HG02870 (cell line): ENCODE results near the gene SLC30A10.
"Not testable (repeated sequence)": the region's sequence is repeated elsewhere in the genome, so short reads cannot be mapped to it uniquely, and the experiment has no call there.

Experiments used
- ATAC-seq: cut with Tn5 transposase; IDR thresholded peaks from one replicate; pipeline ENCODE4 v1.9.1; 2021; ENCODE audit warnings: mild to moderate bottlenecking, moderate library complexity; ENCODE audit not compliant: unreplicated experiment

Gene SLC30A10

DNA sequence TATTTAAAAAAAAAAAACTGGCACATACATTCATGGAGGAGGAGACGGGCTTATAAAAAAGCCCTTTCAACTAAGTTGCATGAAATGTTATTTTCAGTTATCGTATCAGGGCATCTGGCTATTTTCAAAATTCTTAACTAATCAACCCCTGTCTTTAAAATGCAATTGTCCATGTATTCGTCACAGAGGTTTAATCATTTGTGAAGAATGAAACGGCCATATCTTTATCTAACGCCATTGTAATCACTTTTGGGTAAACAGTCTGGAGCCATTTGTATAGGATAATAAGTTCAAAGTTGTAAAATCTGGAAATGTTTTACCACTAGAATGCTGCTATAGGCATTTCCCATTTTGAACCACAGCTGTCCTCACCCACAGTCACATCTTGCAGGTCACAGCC lies 30.4 kb downstream of the SLC30A10 start:
- no peak for ATAC-seq

DNA sequence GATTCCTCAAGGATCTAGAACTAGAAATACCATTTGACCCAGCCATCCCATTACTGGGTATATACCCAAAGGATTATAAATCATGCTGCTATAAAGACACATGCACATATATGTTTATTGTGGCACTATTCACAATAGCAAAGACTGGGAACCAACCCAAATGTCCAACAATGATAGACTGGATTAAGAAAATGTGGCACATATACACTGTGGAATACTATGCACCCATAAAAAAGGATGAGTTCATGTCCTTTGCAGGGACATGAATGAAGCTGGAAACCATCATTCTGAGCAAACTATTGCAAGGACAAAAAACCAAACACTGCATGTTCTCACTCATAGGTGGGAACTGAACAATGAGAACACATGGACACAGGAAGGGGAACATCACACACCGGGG lies 36.1 kb downstream of the SLC30A10 start:
- not testable (repeated sequence) for ATAC-seq

- ATAC-seq, result not testable (repeated sequence)
These were observed 36.5 kb downstream of the SLC30A10 start for GRCh38 chr1:219891846-219892245.

GRCh38 chr1:219888667-219889066 lies 39.7 kb downstream of the SLC30A10 start:
- ATAC-seq, result not testable (repeated sequence)

- ATAC-seq, result no peak
These were observed 42.7 kb downstream of the SLC30A10 start for GRCh38 chr1:219885680-219886079.

DNA sequence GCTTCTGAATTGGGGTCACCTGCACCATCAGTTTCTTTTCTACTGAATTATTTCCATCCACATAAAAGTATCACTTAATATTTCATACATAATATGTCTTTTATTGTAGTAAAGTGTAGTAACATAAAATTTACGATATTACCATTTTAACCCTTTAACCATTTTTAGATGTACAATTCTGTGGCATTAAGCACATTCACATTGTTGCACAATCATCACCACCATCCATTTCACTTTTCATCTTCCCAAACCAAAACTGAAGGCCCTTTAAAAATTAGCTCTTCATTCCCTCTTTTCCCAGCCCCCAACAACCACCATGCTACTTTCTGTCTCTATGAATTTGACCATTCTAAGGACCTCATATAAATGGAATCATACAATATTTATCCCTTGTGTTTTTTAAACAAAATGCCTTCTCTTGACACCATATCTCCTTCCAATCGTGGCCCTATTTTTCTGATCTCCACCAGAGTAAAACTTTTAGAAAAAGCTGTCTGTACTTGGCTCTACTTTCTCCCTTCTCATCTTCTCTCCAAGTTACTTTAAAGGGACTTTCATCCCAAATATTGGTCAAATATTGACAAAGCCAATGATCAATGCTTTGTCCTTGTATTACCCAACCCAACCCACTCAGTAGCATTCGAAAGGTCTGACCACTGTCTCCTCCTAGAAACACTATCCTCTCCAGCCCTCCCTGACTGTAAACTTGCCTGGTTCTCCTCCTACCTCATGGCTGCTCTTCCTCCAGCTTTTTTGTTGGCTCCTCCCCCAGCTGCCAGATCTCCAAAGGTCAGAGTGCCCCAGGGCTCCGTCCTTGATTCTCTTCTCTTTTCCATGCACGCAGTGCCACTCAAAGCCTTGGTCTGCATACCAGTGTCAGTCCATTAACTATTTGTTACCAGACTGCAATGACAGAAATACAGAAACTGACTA lies 44.7 kb downstream of the SLC30A10 start:
- ATAC-seq, result no peak

GRCh38 chr1:219882755-219883154 lies 45.6 kb downstream of the SLC30A10 start:
- no peak for ATAC-seq

- no peak for ATAC-seq
These were observed 46.3 kb downstream of the SLC30A10 start for GRCh38 chr1:219882096-219882495.

DNA sequence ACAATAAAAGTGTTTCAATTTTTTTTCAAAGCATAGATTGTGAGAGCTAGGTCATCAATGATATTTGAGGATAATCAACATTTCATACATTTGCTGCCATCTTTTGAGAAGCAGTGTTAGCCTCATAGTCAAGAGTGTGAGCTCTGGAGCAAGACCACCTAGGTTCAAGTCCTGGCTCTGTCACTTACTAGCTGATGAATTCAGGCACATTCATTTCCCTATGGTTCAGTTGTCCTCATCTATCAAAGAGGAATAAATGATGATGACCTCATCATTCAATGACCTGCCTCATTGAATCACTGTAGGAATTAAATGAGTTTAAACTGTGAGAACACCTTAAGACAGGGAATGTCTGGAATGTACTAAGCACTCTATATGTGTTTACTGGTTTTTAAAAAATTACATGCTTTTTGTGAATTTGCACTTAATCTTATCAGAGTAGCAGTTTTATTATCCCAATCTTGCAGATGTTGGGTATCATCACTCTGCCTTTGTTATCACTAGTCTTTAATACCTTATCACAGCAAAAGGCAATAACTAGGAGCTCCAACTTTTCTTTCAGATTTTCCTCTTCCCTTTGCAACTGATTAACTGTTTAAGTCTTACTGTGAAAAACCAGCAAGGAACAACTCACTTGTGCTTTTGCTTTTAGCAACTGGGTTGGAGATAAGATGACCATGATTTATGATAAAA lies 47.4 kb downstream of the SLC30A10 start:
- no peak for ATAC-seq

DNA sequence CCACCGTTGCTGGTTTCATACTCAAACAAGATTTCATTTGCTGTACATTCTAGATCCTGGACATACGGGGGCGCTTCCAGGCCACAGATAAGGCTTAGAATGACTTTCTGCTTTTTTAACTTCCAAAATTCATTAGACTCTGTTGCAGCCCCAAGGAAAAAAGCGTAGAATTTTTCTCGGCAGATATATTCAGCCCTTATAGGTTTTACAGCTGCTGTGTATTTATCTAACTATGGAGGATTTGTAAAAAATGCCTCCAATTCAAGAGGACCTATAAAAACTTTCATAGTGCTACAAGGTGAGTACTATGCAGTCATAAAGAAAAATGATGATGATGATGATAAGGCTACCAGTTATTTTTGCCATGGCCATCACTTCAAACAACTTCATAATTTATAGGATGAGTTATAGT lies 51.6 kb downstream of the SLC30A10 start:
- ATAC-seq, result no peak

- no peak for ATAC-seq
These were observed 52.5 kb downstream of the SLC30A10 start for GRCh38 chr1:219875860-219876259.

DNA sequence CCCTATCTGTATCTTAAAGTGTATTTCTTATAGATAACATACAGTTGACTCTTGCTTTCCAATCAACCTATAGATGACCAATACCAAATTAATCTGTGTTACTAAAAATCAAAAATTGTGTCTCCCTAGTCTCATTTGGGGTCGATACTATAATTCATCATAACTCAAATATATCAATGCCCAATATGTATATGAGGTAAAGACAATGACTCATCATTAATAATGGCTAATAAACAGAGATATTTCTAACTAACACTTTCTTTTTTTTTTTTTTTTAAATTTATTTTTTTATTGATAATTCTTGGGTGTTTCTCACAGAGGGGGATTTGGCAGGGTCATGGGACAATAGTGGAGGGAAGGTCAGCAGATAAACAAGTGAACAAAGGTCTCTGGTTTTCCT lies 55.8 kb downstream of the SLC30A10 start:
- ATAC-seq, result not testable (repeated sequence)

DNA sequence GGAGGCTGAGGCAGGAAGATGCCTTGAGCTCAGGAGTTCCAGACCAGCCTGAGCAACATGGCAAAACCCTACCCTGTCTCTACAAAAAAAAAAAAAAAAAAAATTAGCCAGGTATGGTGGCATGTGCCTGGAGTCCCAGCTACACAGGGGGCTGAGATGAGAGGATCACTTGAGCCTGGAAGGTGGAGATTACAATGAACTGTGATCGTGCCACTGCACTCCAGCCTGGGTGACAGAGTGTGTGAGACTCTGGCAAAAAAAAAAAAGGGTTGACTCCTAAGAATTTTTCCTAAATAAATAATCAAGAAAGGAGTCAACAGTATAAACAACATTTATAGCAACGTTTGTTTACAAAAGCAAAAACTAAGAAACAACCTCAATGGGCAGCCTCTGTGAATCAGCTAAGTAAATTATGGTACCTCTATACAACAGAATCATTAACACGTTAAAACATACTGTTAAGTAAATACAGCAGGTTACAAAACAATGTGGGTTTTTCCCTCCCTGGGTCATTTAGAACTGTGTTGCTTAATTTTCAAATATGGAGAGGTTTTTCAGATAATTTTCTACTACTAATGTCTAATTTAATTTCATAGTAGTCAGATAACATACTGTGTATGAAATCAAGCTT lies 56.8 kb downstream of the SLC30A10 start:
- ATAC-seq, result no peak

DNA sequence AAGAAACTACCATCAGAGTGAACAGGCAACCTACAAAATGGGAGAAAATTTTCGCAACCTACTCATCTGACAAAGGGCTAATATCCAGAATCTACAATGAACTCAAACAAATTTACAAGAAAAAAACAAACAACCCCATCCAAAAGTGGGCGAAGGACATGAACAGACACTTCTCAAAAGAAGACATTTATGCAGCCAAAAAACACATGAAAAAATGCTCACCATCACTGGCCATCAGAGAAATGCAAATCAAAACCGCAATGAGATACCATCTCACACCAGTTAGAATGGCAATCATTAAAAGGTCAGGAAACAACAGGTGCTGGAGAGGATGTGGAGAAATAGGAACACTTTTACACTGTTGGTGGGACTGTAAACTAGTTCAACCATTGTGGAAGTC lies 59.7 kb downstream of the SLC30A10 start:
- ATAC-seq, result not testable (repeated sequence)
